Posterior vena cava (tissue), 2 donors: ENCODE measurements around the gene FCN3. TPM values are rescaled to one million over a fixed set of nuclear protein-coding genes. Genes with fewer than 3 reads are reported as not detected.

Experiments used
- DNase-seq: peaks from one replicate; pipeline ENCODE4 v3.0.0-alpha.2; 2020; ENCODE audit warnings: low spot score
- intact Hi-C, 2 donors: fragments of 100-400 bp; cut with DNase I; formaldehyde crosslinking; loops; one replicate each; pipeline versions ENCODE4 v1.14.1 to v1.14.2; 2022 to 2023
- total RNA-seq, 2 donors: library from RNA; stranded (reverse); fragmentation: NEBNext Ultra II Directional; extraction: Animal tissue kit (Norgen Biotek cat#: 25700); gene quantifications; one replicate each; pipeline ENCODE4 v1.2.1, GENCODE V29; 2021
- donor health status: DM: yes; HTN: yes; CAD: no.
- donor health status: DM: yes; HTN: yes; CAD: no.

Gene FCN3
- total RNA-seq, 2 donors from 2014 or later, result 10.4 to 11.6 TPM

- intact Hi-C loops, result loop anchor here in 1 of 2 donors (2.0 kb wide), 1 partner anchor 202 kb away; the partner anchor contains the start of gene AHDC1
- peak; percentile 95 for DNase-seq
Measured at GRCh38 chr1:27403065-27403726, 28.6 kb upstream of the FCN3 start.

- intact Hi-C loops, result loop anchor here in 1 of 2 donors (2.0 kb wide), 1 partner anchor 202 kb away; the partner anchor contains the start of gene AHDC1
Measured at GRCh38 chr1:27402349-27402754, 27.7 kb upstream of the FCN3 start.

GRCh38 chr1:27400963-27401341 lies 26.3 kb upstream of the FCN3 start:
- DNase-seq, result no peak
- intact Hi-C loops, result no loop called here

More at GRCh38 chr1:27402349-27402754, 27.7 kb upstream of the FCN3 start:
- peak; percentile 92 for DNase-seq

GRCh38 chr1:27400082-27400962 lies 25.7 kb upstream of the FCN3 start:
- no peak for DNase-seq
- intact Hi-C loops, result no loop called here

- DNase-seq, result no peak
- intact Hi-C loops, result loop anchor here (10.0 kb wide), 1 partner anchor 265 kb away; no protein-coding TSS in a partner anchor
Measured at GRCh38 chr1:27399251-27400025, 24.8 kb upstream of the FCN3 start.

- intact Hi-C loops, result loop anchor here (10.0 kb wide), 1 partner anchor 266 kb away; no protein-coding TSS in a partner anchor
- no peak for DNase-seq
Measured at GRCh38 chr1:27398405-27399149, 24.0 kb upstream of the FCN3 start.

- intact Hi-C loops, result loop anchor here (10.0 kb wide), 1 partner anchor 267 kb away; no protein-coding TSS in a partner anchor
- no peak for DNase-seq
Measured at GRCh38 chr1:27397749-27398148, 23.1 kb upstream of the FCN3 start.

GRCh38 chr1:27397110-27397509 lies 22.5 kb upstream of the FCN3 start:
- intact Hi-C loops, result loop anchor here (10.0 kb wide), 1 partner anchor 268 kb away; no protein-coding TSS in a partner anchor
- DNase-seq, result no peak

GRCh38 chr1:27395441-27396195 lies 21.0 kb upstream of the FCN3 start:
- intact Hi-C loops, result loop anchor here (10.0 kb wide), 1 partner anchor 269 kb away; no protein-coding TSS in a partner anchor
- DNase-seq, result peak; percentile 90

- intact Hi-C loops, result loop anchor here (5.0 to 10.0 kb wide), 3 partner anchors 38 to 270 kb away; no protein-coding TSS in a partner anchor
- no peak for DNase-seq
Measured at GRCh38 chr1:27394925-27395324, 20.3 kb upstream of the FCN3 start.

GRCh38 chr1:27394282-27394658 lies 19.6 kb upstream of the FCN3 start:
- intact Hi-C loops, result loop anchor here (5.0 to 10.0 kb wide), 3 partner anchors 37 to 271 kb away; no protein-coding TSS in a partner anchor
- DNase-seq, result no peak

- intact Hi-C loops, result loop anchor here (5.0 to 10.0 kb wide), 3 partner anchors 36 to 271 kb away; no protein-coding TSS in a partner anchor
- DNase-seq, result no peak
Measured at GRCh38 chr1:27393641-27394281, 19.1 kb upstream of the FCN3 start.

GRCh38 chr1:27392778-27393635 lies 18.4 kb upstream of the FCN3 start:
- no peak for DNase-seq
- intact Hi-C loops, result loop anchor here (5.0 to 10.0 kb wide), 3 partner anchors 36 to 272 kb away; no protein-coding TSS in a partner anchor

- DNase-seq, result peak; percentile 96
- intact Hi-C loops, result loop anchor here (5.0 to 10.0 kb wide), 3 partner anchors 35 to 273 kb away; no protein-coding TSS in a partner anchor
Measured at GRCh38 chr1:27392096-27392777, 17.6 kb upstream of the FCN3 start, which contains the start of gene GPR3. Gene GPR3, plus strand, starts transcription at chr1:27392622. Its CDS starts 1,177 bp downstream, at chr1:27393799.

- intact Hi-C loops, result loop anchor here (5.0 to 10.0 kb wide), 3 partner anchors 34 to 273 kb away; no protein-coding TSS in a partner anchor
- peak; percentile 83 for DNase-seq
Measured at GRCh38 chr1:27391511-27392095, 17.0 kb upstream of the FCN3 start.
